Mesenteric fat pad (tissue), 1 donor: ENCODE results near the gene BRF1. TPM values are rescaled to one million over a fixed set of nuclear protein-coding genes. Genes with fewer than 3 reads are reported as not detected.

ENCODE experiments used
- DNase-seq: peaks from one replicate; pipeline ENCODE4 v3.0.0-alpha.2; 2020; ENCODE audit warnings: low spot score
- total RNA-seq: library from RNA; stranded (reverse); fragmentation: NEBNext Ultra II Directional; extraction: Animal tissue kit (Norgen Biotek cat#: 25700); gene quantifications from one replicate; pipeline ENCODE4 v1.2.1, GENCODE V29; 2021
- donor health status: DM: yes; HTN: yes; CAD: no.

The BRF1 gene
- total RNA-seq, 1 donor from 2014 or later, result 34.9 TPM

DNA sequence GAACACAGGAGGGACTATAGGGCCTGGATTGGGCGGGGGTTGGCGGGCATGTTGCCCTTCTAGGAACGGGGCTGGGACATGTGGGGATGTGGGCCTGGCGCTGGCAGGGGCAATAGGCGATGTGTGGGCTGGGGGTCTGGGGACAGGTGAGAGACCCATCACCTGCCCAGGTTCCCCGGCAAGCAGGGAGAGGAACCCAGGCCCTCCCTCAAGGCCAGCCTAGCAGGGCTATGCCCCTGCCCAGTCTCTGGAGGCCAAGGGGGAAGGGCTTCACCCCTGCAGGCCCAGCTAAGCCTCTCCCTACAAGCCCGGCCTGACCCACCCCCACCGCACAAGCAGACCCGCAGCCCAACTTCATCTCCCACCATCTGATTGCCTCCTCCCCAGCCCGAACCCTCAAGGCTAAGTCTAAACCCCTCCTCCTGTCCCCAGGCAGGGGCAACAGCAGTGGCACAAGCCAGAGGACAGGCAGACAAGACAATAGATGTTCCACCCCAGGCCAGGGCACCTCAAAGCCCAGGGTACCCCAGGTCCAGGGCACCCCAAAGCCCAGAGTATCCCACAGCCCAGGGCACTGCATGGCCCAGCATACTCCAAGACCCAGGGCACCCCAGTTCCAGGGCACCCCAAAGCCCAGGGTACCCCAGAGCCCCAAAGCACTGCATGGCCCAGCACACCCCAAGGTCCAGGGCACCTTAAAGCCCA is 138.7 kb downstream of the BRF1 start:
- no peak for DNase-seq

DNA sequence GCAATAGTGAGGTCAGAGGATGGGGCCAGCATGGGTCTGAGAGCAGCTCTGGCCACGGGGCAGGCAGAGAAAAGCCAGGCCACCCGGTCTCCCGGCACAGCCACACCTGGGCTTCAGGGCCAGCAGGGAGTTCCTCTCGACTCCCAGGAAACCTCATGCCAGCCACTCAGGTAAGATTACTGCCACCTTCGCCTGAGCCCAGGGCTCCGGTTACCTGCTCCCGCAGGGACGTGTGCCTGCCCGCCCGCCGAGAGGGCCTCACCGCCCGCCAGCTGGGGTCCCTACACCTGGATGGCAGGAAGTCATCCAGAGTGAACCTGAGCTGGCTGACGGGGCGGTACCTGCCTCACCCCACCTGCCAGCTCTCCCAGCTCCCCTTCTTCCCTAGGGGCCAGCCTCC is 139.5 kb downstream of the BRF1 start:
- DNase-seq, result no peak

DNA sequence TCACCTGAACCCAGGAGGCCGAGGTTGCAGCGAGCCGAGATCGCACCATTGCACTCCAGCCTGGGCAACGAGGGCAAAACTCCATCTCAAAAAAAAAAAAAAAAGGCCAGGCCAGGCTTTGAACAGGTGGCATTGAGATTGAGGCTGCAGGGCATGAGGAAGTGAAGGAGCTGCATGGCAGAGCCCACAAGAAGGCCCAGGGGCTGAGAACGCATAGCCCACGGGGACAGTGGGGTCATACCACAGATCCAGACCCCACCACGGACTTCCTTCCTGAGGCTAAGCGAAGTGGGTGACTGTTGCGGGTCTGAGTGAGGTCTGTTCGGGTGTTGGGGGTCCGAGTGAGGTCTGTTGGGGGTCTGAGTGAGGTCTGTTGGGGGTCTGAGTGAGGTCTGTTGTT is 140.0 kb downstream of the BRF1 start:
- no peak for DNase-seq

GRCh38 chr14:105159344-105159743 is 141.5 kb downstream of the BRF1 start:
- no peak for DNase-seq

Other genes starting within 250 kb of the BRF1 start
- 4.5 TPM for gene GPR132, start 235.6 kb downstream of the BRF1 start, total RNA-seq
- gene JAG2, start 132.2 kb downstream of the BRF1 start, total RNA-seq, result 25.1 TPM
- 28.3 TPM for gene NUDT14, start 119.7 kb downstream of the BRF1 start, total RNA-seq
- gene BTBD6, start 52.5 kb downstream of the BRF1 start, total RNA-seq, result 89.7 TPM
- 84.3 TPM for gene PACS2, start 13.7 kb upstream of the BRF1 start, total RNA-seq
- gene TEX22, start 97.5 kb upstream of the BRF1 start, total RNA-seq, result not detected
- gene MTA1, start 118.8 kb upstream of the BRF1 start, total RNA-seq, result 87.1 TPM
- gene CRIP2, start 173.8 kb upstream of the BRF1 start, total RNA-seq, result 82.8 TPM
- 64.8 TPM for gene CRIP1, start 185.9 kb upstream of the BRF1 start, total RNA-seq
- gene TEDC1, start 190.2 kb upstream of the BRF1 start, total RNA-seq, result 22.7 TPM
- 2.1 TPM for gene TMEM121, start 225.6 kb upstream of the BRF1 start, total RNA-seq